ENCODE data around the gene SLC34A1. TPM values are rescaled to one million over a fixed set of nuclear protein-coding genes. Genes with fewer than 3 reads are reported as not detected.
A peak's percentile ranks its signal among the peaks of the same experiment; 100 is the strongest.
"Not testable (repeated sequence)": the region's sequence is repeated elsewhere in the genome, so short reads cannot be mapped to it uniquely, and the experiment has no call there.

Gene SLC34A1
- total and polyA plus RNA-seq, 2 of the 4 experiments (the other 2 are of a cell fraction), result not detected

GRCh38 chr5:177419046-177419445, 34.8 kb downstream of the SLC34A1 start:
- ATAC-seq (ENCODE audit: low read depth) (peak; percentile 78), DNase-seq (peak; percentile 81)
- Histone ChIP-seq H3K36me3 (ENCODE audit: control insufficient read depth, insufficient read depth, low read length) (no peaks in the 10 kb centered on the region), H2BK5ac (ENCODE audit: low read depth, low read length, poor library complexity, severe bottlenecking) (no peak overlapping the region), H4K91ac (ENCODE audit: insufficient read depth, low read depth, low read length) (no peak overlapping the region), H2AFZ (replicated peaks; ENCODE audit: low read length, poor library complexity) (no peak overlapping the region), H4K8ac (ENCODE audit: low read depth in 2 of 2, low read length in 2 of 2) (no peak overlapping the region), H2BK15ac (ENCODE audit: low read depth, low read length) (no peak overlapping the region), H3K4me2 (ENCODE audit: low read depth, low read length) (no peak overlapping the region), H3K27ac (ENCODE audit: insufficient read depth, low read length) (no peak overlapping the region), H3K14ac (replicated peaks; ENCODE audit: low read depth, low read length) (no peak overlapping the region), H3K4me1 (ENCODE audit: control insufficient read depth, insufficient read depth, low read length) (no peaks in the 10 kb centered on the region), H3K23ac (ENCODE audit: low read depth, low read length) (no peak overlapping the region), H2BK20ac (ENCODE audit: low read depth, low read length) (no peak overlapping the region), H3K9me3 (ENCODE audit: control insufficient read depth, insufficient read depth, low read length) (no peaks in the 10 kb centered on the region), H3K27me3 (ENCODE audit: control insufficient read depth, insufficient read depth, low read length) (no peaks in the 10 kb centered on the region; the same call in 1 of the 2 replicates), H2AK9ac (replicated peaks; ENCODE audit: low read depth, low read length, poor library complexity) (no peak overlapping the region), H2BK120ac (ENCODE audit: low read depth, low read length) (no peak overlapping the region), H4K5ac (ENCODE audit: low read depth, low read length) (no peak overlapping the region), H3K4ac (ENCODE audit: low read depth, low read length) (no peak overlapping the region), H3K9me1 (ENCODE audit: insufficient read depth, low read length) (no peaks in the 10 kb centered on the region), H3K4me3 (ENCODE audit: insufficient read depth, low read depth, low read length) (no peak overlapping the region), H3K79me1 (ENCODE audit: low read depth in 1 of 2, low read length in 2 of 2) (no peaks in the 10 kb centered on the region), H4K20me1 (ENCODE audit: insufficient read depth, low read length) (no peaks in the 10 kb centered on the region), H2AK5ac (ENCODE audit: low read depth, low read length) (no peak overlapping the region), H3K18ac (ENCODE audit: low read depth, low read length) (no peak overlapping the region), H3K9ac (ENCODE audit: low read depth, low read length) (no peak overlapping the region), H3K56ac (ENCODE audit: extremely low read depth, insufficient read depth, low read length) (no peak overlapping the region)
- in situ Hi-C loops (cut with MboI; ENCODE audit: low sequenced_read_pairs), result no loop called here
- dilution Hi-C loops (cut with HindIII; ENCODE audit: low sequenced_read_pairs, unreplicated experiment), result no loop called here
- intact Hi-C loops (cut with micrococcal nuclease), result no loop called here
- no CpG with 5 or more reads among the region's 3 CpGs for WGBS, 2 experiments (ENCODE audit: extremely low coverage in 2 of 2, insufficient read length in 1 of 2)
- ChIA-PET CTCF (interaction anchor here (1.0 kb wide), 1 partner anchor 15 kb away, joined by 3 read pairs; no protein-coding TSS in a partner anchor), POLR2A (ENCODE audit: unreplicated experiment) (no interaction called here)
- TF ChIP-seq CEBPB (IDR thresholded peaks at IDR 0.05; ENCODE audit: low read depth, low read length), result peak; percentile 82
- no peak for TF ChIP-seq FOS (IDR thresholded peaks at IDR 0.05; ENCODE audit: low read depth, low read length)
- BruUV-seq (replicated peaks), result no TSS peak

DNA sequence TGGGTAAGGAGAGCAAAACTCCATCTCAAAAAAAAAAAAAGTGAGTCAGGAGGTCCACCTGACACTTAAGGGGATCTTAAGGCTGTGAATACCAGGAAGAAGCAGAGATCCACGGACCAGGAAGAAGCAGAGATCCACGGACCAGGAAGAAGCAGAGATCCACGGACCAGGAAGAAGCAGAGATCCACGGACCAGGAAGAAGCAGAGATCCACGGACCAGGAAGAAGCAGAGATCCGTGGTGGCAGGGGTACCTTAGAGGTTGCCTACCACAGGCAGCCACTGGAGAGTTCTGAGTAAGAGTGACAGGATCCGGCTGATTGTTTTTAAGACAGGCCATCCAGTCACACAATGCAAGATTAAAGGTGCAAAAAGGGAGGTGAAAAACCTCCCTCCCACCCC, 36.2 kb downstream of the SLC34A1 start:
- H2BK120ac ChIP-seq (ENCODE audit: low read depth, low read length); H4K91ac ChIP-seq (ENCODE audit: insufficient read depth, low read depth, low read length); H3K27me3 ChIP-seq (ENCODE audit: control insufficient read depth, insufficient read depth, low read length); H3K9ac ChIP-seq (ENCODE audit: low read depth, low read length); H3K4me1 ChIP-seq (ENCODE audit: control insufficient read depth, insufficient read depth, low read length); dilution Hi-C loops (cut with HindIII; ENCODE audit: low sequenced_read_pairs, unreplicated experiment); H3K56ac ChIP-seq (ENCODE audit: extremely low read depth, insufficient read depth, low read length); CTCF ChIA-PET; H3K18ac ChIP-seq (ENCODE audit: low read depth, low read length); ATAC-seq (ENCODE audit: low read depth); intact Hi-C loops (cut with micrococcal nuclease); BruUV-seq (replicated peaks); H3K4ac ChIP-seq (ENCODE audit: low read depth, low read length); DNase-seq; H4K20me1 ChIP-seq (ENCODE audit: insufficient read depth, low read length); H3K4me2 ChIP-seq (ENCODE audit: low read depth, low read length); H3K4me3 ChIP-seq (ENCODE audit: insufficient read depth, low read depth, low read length); H2AFZ ChIP-seq (replicated peaks; ENCODE audit: low read length, poor library complexity); H3K27ac ChIP-seq (ENCODE audit: insufficient read depth, low read length); H3K79me1 ChIP-seq (ENCODE audit: low read depth in 1 of 2, low read length in 2 of 2); H3K9me1 ChIP-seq (ENCODE audit: insufficient read depth, low read length); H4K5ac ChIP-seq (ENCODE audit: low read depth, low read length); H2BK15ac ChIP-seq (ENCODE audit: low read depth, low read length); H3K9me3 ChIP-seq (ENCODE audit: control insufficient read depth, insufficient read depth, low read length); H3K36me3 ChIP-seq (ENCODE audit: control insufficient read depth, insufficient read depth, low read length); H3K23ac ChIP-seq (ENCODE audit: low read depth, low read length); H2BK20ac ChIP-seq (ENCODE audit: low read depth, low read length); H3K14ac ChIP-seq (replicated peaks; ENCODE audit: low read depth, low read length); H2BK5ac ChIP-seq (ENCODE audit: low read depth, low read length, poor library complexity, severe bottlenecking); in situ Hi-C loops (cut with MboI; ENCODE audit: low sequenced_read_pairs); POLR2A ChIA-PET (ENCODE audit: unreplicated experiment); H2AK5ac ChIP-seq (ENCODE audit: low read depth, low read length); H2AK9ac ChIP-seq (replicated peaks; ENCODE audit: low read depth, low read length, poor library complexity); H4K8ac ChIP-seq (ENCODE audit: low read depth in 2 of 2, low read length in 2 of 2): not testable (repeated sequence)
- no CpG with 5 or more reads among the region's 7 CpGs for WGBS, 2 experiments (ENCODE audit: extremely low coverage in 2 of 2, insufficient read length in 1 of 2)

All from IMR-90 (cell line).